Colonic mucosa (tissue), 4 donors: Measurements from ENCODE around the gene MATR3. TPM values are rescaled to one million over a fixed set of nuclear protein-coding genes. Genes with fewer than 3 reads are reported as not detected.
"Not testable (repeated sequence)": the region's sequence is repeated elsewhere in the genome, so short reads cannot be mapped to it uniquely, and the experiment has no call there.

Experiments used
- DNase-seq: peaks from one replicate; pipeline ENCODE4 v3.0.0-alpha.2; 2020
- H3K27ac ChIP-seq: fragments of 200-600 bp; one replicate; pipeline ENCODE4 v1.8.0; 2021
- H3K27me3 ChIP-seq: fragments of 200-600 bp; one replicate; pipeline ENCODE4 v1.8.0; 2021
- H3K36me3 ChIP-seq: fragments of 200-600 bp; one replicate; pipeline ENCODE4 v1.8.0; 2021
- H3K4me1 ChIP-seq: fragments of 200-600 bp; one replicate; pipeline ENCODE4 v1.8.0; 2021; ENCODE audit warnings: mild to moderate bottlenecking
- H3K4me3 ChIP-seq: fragments of 200-600 bp; one replicate; pipeline ENCODE4 v1.8.0; 2021
- H3K9ac ChIP-seq, 2 donors: one replicate each; pipeline ENCODE4 v1.7.0; 2013; ENCODE audit warnings: control low read depth in 2 of 2, low read depth in 2 of 2, low read length in 2 of 2
- H3K9me3 ChIP-seq: fragments of 200-600 bp; one replicate; pipeline ENCODE4 v1.8.0; 2021
- CTCF ChIP-seq: fragments of 200-600 bp; IDR thresholded peaks from one replicate; pipeline ENCODE4 v1.8.0; 2022; ENCODE audit warnings: antibody characterized with exemption, mild to moderate bottlenecking
- intact Hi-C: fragments of 100-400 bp; cut with DNase I; formaldehyde crosslinking; loops from one replicate; pipeline ENCODE4 v1.14.1; 2022
- total RNA-seq, 2 donors: library from RNA; stranded (reverse); fragmentation: NEBNext Ultra II Directional in 1 of 2; extraction: Animal tissue kit (Norgen Biotek cat#: 25700) in 1 of 2; gene quantifications; one replicate each; pipeline ENCODE4 v1.2.1, GENCODE V29; 2021
- donor health status: healthy.
- donor health status: DM: no; HTN: no; CAD: no.
- donor health status: DM: no; HTN: no; CAD: no.

The MATR3 gene
- total RNA-seq, 2 donors from 2014 or later: 105 to 128 TPM

GRCh38 chr5:139308797-139309196, 15.3 kb downstream of the MATR3 start:
- Histone ChIP-seq H3K4me1 (peaks cover 16% of the 10 kb centered on the region), H3K9me3 (no peaks in the 10 kb centered on the region), H3K27ac (no peak overlapping the region), H3K36me3 (no peaks in the 10 kb centered on the region), H3K9ac (no peak overlapping the region), H3K4me3 (no peak overlapping the region), H3K27me3 (no peaks in the 10 kb centered on the region)
- DNase-seq: no peak
- no peak for TF ChIP-seq CTCF
- intact Hi-C loops: no loop called here

- H3K9me3 ChIP-seq, H3K27me3 ChIP-seq, H3K4me1 ChIP-seq, intact Hi-C loops, DNase-seq, H3K36me3 ChIP-seq, H3K27ac ChIP-seq, H3K9ac ChIP-seq, H3K4me3 ChIP-seq: not testable (repeated sequence)
These were observed 17.2 kb downstream of the MATR3 start for GRCh38 chr5:139310715-139311186.

- Histone ChIP-seq H3K9me3 (no peaks in the 10 kb centered on the region), H3K27me3 (no peaks in the 10 kb centered on the region), H3K9ac (no peak overlapping the region), H3K4me3 (no peak overlapping the region), H3K4me1 (peaks cover 3% of the 10 kb centered on the region), H3K36me3 (no peaks in the 10 kb centered on the region), H3K27ac (no peak overlapping the region)
- no peak for DNase-seq
- no peak for TF ChIP-seq CTCF
- intact Hi-C loops: no loop called here
These were observed 18.5 kb downstream of the MATR3 start for GRCh38 chr5:139312075-139312474.

- no peaks in the 10 kb centered on the region for H3K9me3 ChIP-seq
- H3K4me1 ChIP-seq: peaks cover 3% of the 10 kb centered on the region
- H3K9ac ChIP-seq: no peak overlapping the region
- no peak for TF ChIP-seq CTCF
- H3K27me3 ChIP-seq: no peaks in the 10 kb centered on the region
- intact Hi-C loops: no loop called here
- H3K27ac ChIP-seq: no peak overlapping the region
- H3K4me3 ChIP-seq: no peak overlapping the region
- peaks cover 11% of the 10 kb centered on the region for H3K36me3 ChIP-seq
- DNase-seq: no peak
These were observed 20.7 kb downstream of the MATR3 start for GRCh38 chr5:139314276-139314675.

GRCh38 chr5:139315056-139315615, 21.6 kb downstream of the MATR3 start:
- no peaks in the 10 kb centered on the region for H3K27me3 ChIP-seq
- H3K27ac ChIP-seq: no peak overlapping the region
- H3K4me3 ChIP-seq: no peak overlapping the region
- H3K9ac ChIP-seq: no peak overlapping the region
- H3K9me3 ChIP-seq: no peaks in the 10 kb centered on the region
- TF ChIP-seq CTCF: no peak
- peaks cover 13% of the 10 kb centered on the region for H3K36me3 ChIP-seq
- DNase-seq: no peak
- peaks cover 3% of the 10 kb centered on the region for H3K4me1 ChIP-seq
- intact Hi-C loops: no loop called here

GRCh38 chr5:139335811-139336210, 42.3 kb downstream of the MATR3 start:
- Histone ChIP-seq H3K4me3 (no peak overlapping the region), H3K27ac (no peak overlapping the region), H3K9ac (no peak overlapping the region), H3K4me1 (no peaks in the 10 kb centered on the region), H3K36me3 (peaks cover 7% of the 10 kb centered on the region), H3K27me3 (no peaks in the 10 kb centered on the region), H3K9me3 (no peaks in the 10 kb centered on the region)
- intact Hi-C loops: no loop called here
- TF ChIP-seq CTCF: no peak
- no peak for DNase-seq
